ENCODE data around the gene CASP6. TPM values are rescaled to one million over a fixed set of nuclear protein-coding genes. Genes with fewer than 3 reads are reported as not detected.

Gene CASP6
- total and polyA plus RNA-seq, 2 donors (not counting 1 experiment from before 2014, with no cell fraction given): 7.7 to 11.6 TPM

GRCh38 chr4:109672169-109672930, 30.9 kb downstream of the CASP6 start:
- Mint-ChIP-seq H3K27me3 (no peaks in the 10 kb centered on the region), H3K4me1 (no peaks in the 10 kb centered on the region), H3K27ac (no peak overlapping the region), H3K4me3 (no peak overlapping the region), H3K9me3 (ENCODE audit: insufficient read depth) (peaks cover 6% of the 10 kb centered on the region)
- Histone ChIP-seq H3K4me3 (ENCODE audit: control extremely low read depth in 1 of 5, extremely low read depth in 1 of 5, insufficient read depth in 1 of 5, low read depth in 2 of 5, low read length in 4 of 5) (no peak overlapping the region), H3K4me2 (replicated peaks; ENCODE audit: low read depth, low read length, poor library complexity, severe bottlenecking) (no peak overlapping the region), H3K9me3 (ENCODE audit: control extremely low read depth in 1 of 3, control insufficient read depth in 2 of 3, insufficient read depth in 1 of 3, low read length in 2 of 3) (peaks cover 0 to 7% (median 4%) of the 10 kb centered on the region in 3 donors), H2AFZ (ENCODE audit: insufficient read depth, low read depth, low read length, poor library complexity, severe bottlenecking) (no peak overlapping the region), H3K9ac (ENCODE audit: low read length) (no peak overlapping the region), H3K27ac (ENCODE audit: low read length in 2 of 2) (no peak overlapping the region), H4K20me1 (ENCODE audit: control insufficient read depth, insufficient read depth, low read length, poor library complexity, severe bottlenecking) (peaks cover 19% of the 10 kb centered on the region), H3K4me1 (ENCODE audit: control insufficient read depth in 2 of 2, insufficient read depth in 2 of 2, low read length in 2 of 2) (no peaks in the 10 kb centered on the region), H3K27me3 (replicated peaks in 1 of 4; ENCODE audit: control extremely low read depth in 1 of 4, control insufficient read depth in 3 of 4, insufficient read depth in 4 of 4, low read length in 3 of 4) (no peaks in the 10 kb centered on the region), H3K36me3 (replicated peaks in 1 of 2; ENCODE audit: control extremely low read depth in 1 of 2, control insufficient read depth in 1 of 2, extremely low read depth in 1 of 2, insufficient read depth in 2 of 2, low read length in 1 of 2) (peaks cover 1 to 17% of the 10 kb centered on the region in 2 experiments), H3K79me2 (ENCODE audit: control insufficient read depth, insufficient read depth, low read length) (peaks cover 12% of the 10 kb centered on the region)
- DNase-seq (no peak), ATAC-seq (ENCODE audit: low read depth) (no peak)
- ChIA-PET CTCF (no interaction called here), POLR2A (no interaction called here)
- TF ChIP-seq EZH2 (IDR thresholded peaks at IDR 0.05; ENCODE audit: borderline replicate concordance, insufficient read depth, low read depth, low read length, poor library complexity, severe bottlenecking): no peak
- TF ChIP-seq, protein P1, sequence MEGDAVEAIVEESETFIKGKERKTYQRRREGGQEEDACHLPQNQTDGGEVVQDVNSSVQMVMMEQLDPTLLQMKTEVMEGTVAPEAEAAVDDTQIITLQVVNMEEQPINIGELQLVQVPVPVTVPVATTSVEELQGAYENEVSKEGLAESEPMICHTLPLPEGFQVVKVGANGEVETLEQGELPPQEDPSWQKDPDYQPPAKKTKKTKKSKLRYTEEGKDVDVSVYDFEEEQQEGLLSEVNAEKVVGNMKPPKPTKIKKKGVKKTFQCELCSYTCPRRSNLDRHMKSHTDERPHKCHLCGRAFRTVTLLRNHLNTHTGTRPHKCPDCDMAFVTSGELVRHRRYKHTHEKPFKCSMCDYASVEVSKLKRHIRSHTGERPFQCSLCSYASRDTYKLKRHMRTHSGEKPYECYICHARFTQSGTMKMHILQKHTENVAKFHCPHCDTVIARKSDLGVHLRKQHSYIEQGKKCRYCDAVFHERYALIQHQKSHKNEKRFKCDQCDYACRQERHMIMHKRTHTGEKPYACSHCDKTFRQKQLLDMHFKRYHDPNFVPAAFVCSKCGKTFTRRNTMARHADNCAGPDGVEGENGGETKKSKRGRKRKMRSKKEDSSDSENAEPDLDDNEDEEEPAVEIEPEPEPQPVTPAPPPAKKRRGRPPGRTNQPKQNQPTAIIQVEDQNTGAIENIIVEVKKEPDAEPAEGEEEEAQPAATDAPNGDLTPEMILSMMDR (IDR thresholded peaks at IDR 0.05): no peak
- intact Hi-C loops (cut with micrococcal nuclease): no loop called here

DNA sequence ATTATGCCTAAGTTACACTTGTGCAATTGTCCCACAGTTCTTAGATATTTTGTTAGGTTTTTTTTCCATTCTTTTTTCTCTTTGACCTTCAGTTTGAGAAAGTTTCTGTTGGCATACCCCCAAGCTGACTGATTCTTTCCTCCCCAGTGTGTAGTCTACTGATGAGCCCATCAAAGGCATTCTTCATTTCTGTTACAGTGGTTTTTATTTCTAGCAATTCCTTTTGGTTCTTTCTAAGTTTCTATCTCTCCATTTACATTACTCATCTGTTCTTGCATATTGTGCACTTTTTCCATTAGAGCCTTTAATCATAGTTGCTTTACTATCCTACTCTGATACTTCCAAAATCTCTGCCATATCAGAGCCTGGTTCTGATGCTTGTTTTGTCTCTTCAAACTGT, 31.9 kb downstream of the CASP6 start:
- no peaks in the 10 kb centered on the region for H3K27me3 ChIP-seq (replicated peaks in 1 of 4; ENCODE audit: control extremely low read depth in 1 of 4, control insufficient read depth in 3 of 4, insufficient read depth in 4 of 4, low read length in 3 of 4)
- CTCF ChIA-PET: no interaction called here

More for the DNA sequence above, 31.9 kb downstream of the CASP6 start:
- no peak overlapping the region for H3K9ac ChIP-seq (ENCODE audit: low read length)
- peaks cover 0 to 14% of the 10 kb centered on the region in 2 experiments for H3K36me3 ChIP-seq (replicated peaks in 1 of 2; ENCODE audit: control extremely low read depth in 1 of 2, control insufficient read depth in 1 of 2, extremely low read depth in 1 of 2, insufficient read depth in 2 of 2, low read length in 1 of 2)
- Mint-ChIP-seq H3K27me3 (no peaks in the 10 kb centered on the region), H3K4me3 (no peak overlapping the region), H3K9me3 (ENCODE audit: insufficient read depth) (peaks cover 6% of the 10 kb centered on the region), H3K4me1 (no peaks in the 10 kb centered on the region), H3K27ac (no peak overlapping the region)
- POLR2A ChIA-PET: no interaction called here
- H3K4me3 ChIP-seq (ENCODE audit: control extremely low read depth in 1 of 5, extremely low read depth in 1 of 5, insufficient read depth in 1 of 5, low read depth in 2 of 5, low read length in 4 of 5): no peak overlapping the region
- intact Hi-C loops (cut with micrococcal nuclease): no loop called here
- TF ChIP-seq, protein P1 (IDR thresholded peaks at IDR 0.05): no peak
- TF ChIP-seq EZH2 (IDR thresholded peaks at IDR 0.05; ENCODE audit: borderline replicate concordance, insufficient read depth, low read depth, low read length, poor library complexity, severe bottlenecking): no peak
- ATAC-seq (ENCODE audit: low read depth) (no peak), DNase-seq (no peak)
- H4K20me1 ChIP-seq (ENCODE audit: control insufficient read depth, insufficient read depth, low read length, poor library complexity, severe bottlenecking): peaks cover 23% of the 10 kb centered on the region
- peaks cover 12% of the 10 kb centered on the region for H3K79me2 ChIP-seq (ENCODE audit: control insufficient read depth, insufficient read depth, low read length)
- H3K4me2 ChIP-seq (replicated peaks; ENCODE audit: low read depth, low read length, poor library complexity, severe bottlenecking): no peak overlapping the region
- H3K27ac ChIP-seq (ENCODE audit: low read length in 2 of 2): no peak overlapping the region
- no peaks in the 10 kb centered on the region for H3K4me1 ChIP-seq (ENCODE audit: control insufficient read depth in 2 of 2, insufficient read depth in 2 of 2, low read length in 2 of 2)
- no peak overlapping the region for H2AFZ ChIP-seq (ENCODE audit: insufficient read depth, low read depth, low read length, poor library complexity, severe bottlenecking)
- peaks cover 0 to 7% (median 4%) of the 10 kb centered on the region in 3 donors for H3K9me3 ChIP-seq (ENCODE audit: control extremely low read depth in 1 of 3, control insufficient read depth in 2 of 3, insufficient read depth in 1 of 3, low read length in 2 of 3)
